NCI-H1417 (cell line): ENCODE data around the gene NPRL2.

Experiments
- DNase-seq, 3 experiments: peaks; one replicate each; lab custom pipeline; 2025; lab: John Stamatoyannopoulos, UW

NPRL2 gene

GRCh38 chr3:50350527-50351322, at the start of gene NPRL2, which contains the start of gene CYB561D2:
TSS of gene NPRL2 (minus strand) at chr3:50350775. CDS start at chr3:50350652, 123 bp downstream.
TSS of gene CYB561D2 (plus strand) at chr3:50350862. CDS start at chr3:50351434, 572 bp downstream.
- peak; percentile 90 to 94 (median 92) for DNase-seq

- peak in 1 of 3 experiments; percentile 3 for DNase-seq
Measured at GRCh38 chr3:50396502-50396901, 45.9 kb upstream of the NPRL2 start.

GRCh38 chr3:50395070-50395860, 44.7 kb upstream of the NPRL2 start:
- DNase-seq, result no peak

- no peak for DNase-seq
Measured at GRCh38 chr3:50393061-50393460, 42.5 kb upstream of the NPRL2 start.

GRCh38 chr3:50392101-50392715, 41.6 kb upstream of the NPRL2 start:
- DNase-seq, result no peak

GRCh38 chr3:50390508-50391224, 40.1 kb upstream of the NPRL2 start:
- peak in 2 of 3 experiments; percentile 23 to 71 for DNase-seq

- DNase-seq, result no peak
Measured at GRCh38 chr3:50389414-50389767, 38.8 kb upstream of the NPRL2 start.

- DNase-seq, result no peak
Measured at GRCh38 chr3:50388720-50389413, 38.3 kb upstream of the NPRL2 start.

GRCh38 chr3:50388016-50388719, 37.6 kb upstream of the NPRL2 start:
- DNase-seq, result peak in 2 of 3 experiments; percentile 51 to 69

GRCh38 chr3:50385754-50386153, 35.2 kb upstream of the NPRL2 start:
- no peak for DNase-seq

- no peak for DNase-seq
Measured at GRCh38 chr3:50383750-50384149, 33.2 kb upstream of the NPRL2 start.

GRCh38 chr3:50382722-50383121, 32.1 kb upstream of the NPRL2 start:
- peak in 2 of 3 experiments; percentile 7 to 13 for DNase-seq

- DNase-seq, result peak; percentile 6 to 88 (median 62)
Measured at GRCh38 chr3:50381383-50381782, 30.8 kb upstream of the NPRL2 start.

- DNase-seq, result no peak
Measured at GRCh38 chr3:50380405-50381085, 30.0 kb upstream of the NPRL2 start.

GRCh38 chr3:50378757-50379156, 28.2 kb upstream of the NPRL2 start:
- peak in 1 of 3 experiments; percentile 18 for DNase-seq

GRCh38 chr3:50378024-50378423, 27.4 kb upstream of the NPRL2 start:
- no peak for DNase-seq

- DNase-seq, result no peak
Measured at GRCh38 chr3:50375258-50375931, 24.8 kb upstream of the NPRL2 start.

- no peak for DNase-seq
Measured at GRCh38 chr3:50374363-50375257, 24.0 kb upstream of the NPRL2 start.
